Measurements from ENCODE around the gene SCYGR2. TPM values are rescaled to one million over a fixed set of nuclear protein-coding genes. Genes with fewer than 3 reads are reported as not detected.

Gene SCYGR2
- total RNA-seq, 1 experiment from 2014 or later, result not detected

DNA sequence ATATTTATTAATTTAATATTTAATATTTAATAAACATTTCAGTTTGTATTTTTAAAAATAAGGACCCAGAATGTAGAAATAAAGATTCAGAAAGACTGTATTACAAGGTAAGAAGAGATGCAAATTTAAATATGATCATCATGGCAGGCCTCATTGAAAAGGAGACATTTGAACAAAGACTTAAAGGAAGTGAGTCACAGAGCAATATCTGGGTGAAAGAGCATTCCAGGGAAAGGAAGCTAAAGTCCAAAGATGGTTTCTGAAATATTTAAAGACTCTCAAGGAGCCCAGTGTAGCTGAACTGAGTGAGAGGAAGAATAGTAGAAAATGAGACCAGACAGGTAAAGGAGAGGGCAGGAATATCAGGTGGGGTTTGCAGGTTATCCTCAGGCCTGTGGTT lies 24.5 kb downstream of the SCYGR2 start:
- Histone ChIP-seq H3K27me3 (ENCODE audit: insufficient read depth, low read length) (no peaks in the 10 kb centered on the region), H3K79me2 (ENCODE audit: insufficient read depth, low read length) (no peaks in the 10 kb centered on the region), H3K4me2 (ENCODE audit: low read length) (peak overlapping the region; percentile 59), H3K4me3 (replicated peaks in 1 of 2; ENCODE audit: low read depth in 1 of 2, low read length in 2 of 2) (no peak overlapping the region; a peak in 1 of 4 replicates), H3K9me3 (ENCODE audit: control insufficient read depth in 1 of 2, insufficient read depth in 1 of 2, low read depth in 1 of 2, low read length in 2 of 2) (no peaks in the 10 kb centered on the region), H3K9ac (ENCODE audit: low read length) (no peak overlapping the region), H3K27ac (ENCODE audit: low read depth, low read length) (no peak overlapping the region), H4K20me1 (ENCODE audit: insufficient read depth) (no peaks in the 10 kb centered on the region), H3K9me2 (ENCODE audit: insufficient read depth) (peaks cover 9% of the 10 kb centered on the region), H3K36me3 (ENCODE audit: control insufficient read depth in 1 of 2, insufficient read depth in 2 of 2, low read length in 2 of 2) (no peaks in the 10 kb centered on the region), H2AFZ (ENCODE audit: low read depth, low read length, poor library complexity, severe bottlenecking) (peak overlapping the region; percentile 88), H3K4me1 (ENCODE audit: control insufficient read depth in 1 of 2, insufficient read depth in 2 of 2, low read length in 2 of 2) (peaks cover 0 to 13% of the 10 kb centered on the region in 2 experiments; a peak in 2 of 4 replicates)
- intact Hi-C loops (cut with micrococcal nuclease), result no loop called here
- CTCF ChIA-PET, result no interaction called here
- RAD21 ChIA-PET (ENCODE audit: low non-redundant PET in 1 of 2, low total read pairs in 2 of 2, uncharacterized antibody in 2 of 2, unreplicated experiment in 2 of 2), result no interaction called here
- TF ChIP-seq ZNF274 (IDR thresholded peaks at IDR 0.05; ENCODE audit: low read depth, low read length) (no peak), SIN3A (IDR thresholded peaks at IDR 0.05; ENCODE audit: low read depth) (no peak), FOSL1 (IDR thresholded peaks at IDR 0.05; ENCODE audit: low read depth) (peak; percentile 35; the same call in 1 of the 2 replicates), ZFX (IDR thresholded peaks at IDR 0.05) (no peak)
- ATAC-seq, result peak; percentile 14; the same call in 1 of the 2 replicates
- no TSS peak for BruUV-seq (replicated peaks)
- POLR2A ChIA-PET, result no interaction called here
- no peak for DNase-seq (ENCODE audit: low read depth, low spot score)

DNA sequence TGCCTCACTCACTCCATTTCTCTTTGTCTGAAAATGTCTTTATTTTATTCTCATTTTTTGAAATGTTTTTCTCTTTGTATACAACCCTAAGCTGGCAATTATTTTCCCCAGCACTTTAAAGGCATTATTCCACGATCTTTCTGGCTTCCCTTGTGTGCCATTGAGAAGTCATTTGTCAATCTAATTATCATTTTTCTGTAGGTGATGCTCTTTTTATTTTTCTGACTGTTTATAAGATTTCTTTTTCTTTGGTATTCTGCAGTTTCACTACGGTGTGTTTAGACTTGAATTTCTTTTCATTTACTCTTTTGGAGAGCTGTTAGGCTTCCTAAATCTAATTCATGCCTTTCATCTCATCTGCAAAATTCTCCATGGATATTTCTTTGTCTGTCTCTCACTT lies 26.7 kb downstream of the SCYGR2 start:
- POLR2A ChIA-PET, result no interaction called here
- BruUV-seq (replicated peaks), result no TSS peak
- Histone ChIP-seq H3K9me2 (ENCODE audit: insufficient read depth) (peaks cover 9% of the 10 kb centered on the region), H3K36me3 (ENCODE audit: control insufficient read depth in 1 of 2, insufficient read depth in 2 of 2, low read length in 2 of 2) (no peaks in the 10 kb centered on the region), H3K4me3 (replicated peaks in 1 of 2; ENCODE audit: low read depth in 1 of 2, low read length in 2 of 2) (no peak overlapping the region), H2AFZ (ENCODE audit: low read depth, low read length, poor library complexity, severe bottlenecking) (no peak overlapping the region), H3K4me1 (ENCODE audit: control insufficient read depth in 1 of 2, insufficient read depth in 2 of 2, low read length in 2 of 2) (peaks cover 0 to 13% of the 10 kb centered on the region in 2 experiments; a peak in 2 of 4 replicates), H3K4me2 (ENCODE audit: low read length) (no peak overlapping the region), H3K79me2 (ENCODE audit: insufficient read depth, low read length) (no peaks in the 10 kb centered on the region), H4K20me1 (ENCODE audit: insufficient read depth) (no peaks in the 10 kb centered on the region), H3K9ac (ENCODE audit: low read length) (no peak overlapping the region), H3K9me3 (ENCODE audit: control insufficient read depth in 1 of 2, insufficient read depth in 1 of 2, low read depth in 1 of 2, low read length in 2 of 2) (no peaks in the 10 kb centered on the region), H3K27me3 (ENCODE audit: insufficient read depth, low read length) (no peaks in the 10 kb centered on the region), H3K27ac (ENCODE audit: low read depth, low read length) (no peak overlapping the region)
- RAD21 ChIA-PET (ENCODE audit: low non-redundant PET in 1 of 2, low total read pairs in 2 of 2, uncharacterized antibody in 2 of 2, unreplicated experiment in 2 of 2), result no interaction called here
- DNase-seq (ENCODE audit: low read depth, low spot score), result no peak
- no peak for ATAC-seq
- no peak for TF ChIP-seq RAD21 (IDR thresholded peaks at IDR 0.05; ENCODE audit: low read depth)
- TF ChIP-seq FOSL1 (IDR thresholded peaks at IDR 0.05; ENCODE audit: low read depth), result no peak
- TF ChIP-seq ZBTB33 (IDR thresholded peaks at IDR 0.05; ENCODE audit: extremely low read depth, insufficient replicate concordance, low read length), result no peak
- TF ChIP-seq POLR2A (IDR thresholded peaks at IDR 0.05; ENCODE audit: borderline replicate concordance, extremely low read depth, insufficient read depth, insufficient read length), result no peak
- no peak for TF ChIP-seq SP1 (IDR thresholded peaks at IDR 0.05; ENCODE audit: low read depth)
- no peak for TF ChIP-seq ELF1 (IDR thresholded peaks at IDR 0.05; ENCODE audit: borderline replicate concordance, low read depth)
- no peak for TF ChIP-seq ZFX (IDR thresholded peaks at IDR 0.05)
- TF ChIP-seq, protein P1, sequence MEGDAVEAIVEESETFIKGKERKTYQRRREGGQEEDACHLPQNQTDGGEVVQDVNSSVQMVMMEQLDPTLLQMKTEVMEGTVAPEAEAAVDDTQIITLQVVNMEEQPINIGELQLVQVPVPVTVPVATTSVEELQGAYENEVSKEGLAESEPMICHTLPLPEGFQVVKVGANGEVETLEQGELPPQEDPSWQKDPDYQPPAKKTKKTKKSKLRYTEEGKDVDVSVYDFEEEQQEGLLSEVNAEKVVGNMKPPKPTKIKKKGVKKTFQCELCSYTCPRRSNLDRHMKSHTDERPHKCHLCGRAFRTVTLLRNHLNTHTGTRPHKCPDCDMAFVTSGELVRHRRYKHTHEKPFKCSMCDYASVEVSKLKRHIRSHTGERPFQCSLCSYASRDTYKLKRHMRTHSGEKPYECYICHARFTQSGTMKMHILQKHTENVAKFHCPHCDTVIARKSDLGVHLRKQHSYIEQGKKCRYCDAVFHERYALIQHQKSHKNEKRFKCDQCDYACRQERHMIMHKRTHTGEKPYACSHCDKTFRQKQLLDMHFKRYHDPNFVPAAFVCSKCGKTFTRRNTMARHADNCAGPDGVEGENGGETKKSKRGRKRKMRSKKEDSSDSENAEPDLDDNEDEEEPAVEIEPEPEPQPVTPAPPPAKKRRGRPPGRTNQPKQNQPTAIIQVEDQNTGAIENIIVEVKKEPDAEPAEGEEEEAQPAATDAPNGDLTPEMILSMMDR (IDR thresholded peaks at IDR 0.05 in 2 of 3, conservative IDR thresholded peaks at IDR 0.05 in 1 of 3; ENCODE audit: borderline replicate concordance in 1 of 3, insufficient read depth in 1 of 3, low read depth in 2 of 3, low read length in 2 of 3), result no peak
- no peak for TF ChIP-seq ATF3 (IDR thresholded peaks at IDR 0.05)
- no peak for TF ChIP-seq CEBPB (IDR thresholded peaks at IDR 0.05; ENCODE audit: low read depth)
- no peak for TF ChIP-seq ZNF274 (IDR thresholded peaks at IDR 0.05; ENCODE audit: low read depth, low read length)
- TF ChIP-seq, protein P2, sequence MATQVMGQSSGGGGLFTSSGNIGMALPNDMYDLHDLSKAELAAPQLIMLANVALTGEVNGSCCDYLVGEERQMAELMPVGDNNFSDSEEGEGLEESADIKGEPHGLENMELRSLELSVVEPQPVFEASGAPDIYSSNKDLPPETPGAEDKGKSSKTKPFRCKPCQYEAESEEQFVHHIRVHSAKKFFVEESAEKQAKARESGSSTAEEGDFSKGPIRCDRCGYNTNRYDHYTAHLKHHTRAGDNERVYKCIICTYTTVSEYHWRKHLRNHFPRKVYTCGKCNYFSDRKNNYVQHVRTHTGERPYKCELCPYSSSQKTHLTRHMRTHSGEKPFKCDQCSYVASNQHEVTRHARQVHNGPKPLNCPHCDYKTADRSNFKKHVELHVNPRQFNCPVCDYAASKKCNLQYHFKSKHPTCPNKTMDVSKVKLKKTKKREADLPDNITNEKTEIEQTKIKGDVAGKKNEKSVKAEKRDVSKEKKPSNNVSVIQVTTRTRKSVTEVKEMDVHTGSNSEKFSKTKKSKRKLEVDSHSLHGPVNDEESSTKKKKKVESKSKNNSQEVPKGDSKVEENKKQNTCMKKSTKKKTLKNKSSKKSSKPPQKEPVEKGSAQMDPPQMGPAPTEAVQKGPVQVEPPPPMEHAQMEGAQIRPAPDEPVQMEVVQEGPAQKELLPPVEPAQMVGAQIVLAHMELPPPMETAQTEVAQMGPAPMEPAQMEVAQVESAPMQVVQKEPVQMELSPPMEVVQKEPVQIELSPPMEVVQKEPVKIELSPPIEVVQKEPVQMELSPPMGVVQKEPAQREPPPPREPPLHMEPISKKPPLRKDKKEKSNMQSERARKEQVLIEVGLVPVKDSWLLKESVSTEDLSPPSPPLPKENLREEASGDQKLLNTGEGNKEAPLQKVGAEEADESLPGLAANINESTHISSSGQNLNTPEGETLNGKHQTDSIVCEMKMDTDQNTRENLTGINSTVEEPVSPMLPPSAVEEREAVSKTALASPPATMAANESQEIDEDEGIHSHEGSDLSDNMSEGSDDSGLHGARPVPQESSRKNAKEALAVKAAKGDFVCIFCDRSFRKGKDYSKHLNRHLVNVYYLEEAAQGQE (IDR thresholded peaks at IDR 0.05; ENCODE audit: low read depth), result no peak
- intact Hi-C loops (cut with micrococcal nuclease), result no loop called here
- CTCF ChIA-PET, result no interaction called here
